ENCODE data around the gene HID1. TPM values are rescaled to one million over a fixed set of nuclear protein-coding genes. Genes with fewer than 3 reads are reported as not detected.
"Not testable (repeated sequence)": the region's sequence is repeated elsewhere in the genome, so short reads cannot be mapped to it uniquely, and the experiment has no call there.

The HID1 gene
- total RNA-seq, 1 donor from 2014 or later = 16.1 TPM

- DNase-seq (ENCODE audit: low spot score) (no peak), ATAC-seq (no peak)
- intact Hi-C loops (cut with DNase I) = no loop called here
These were observed 5.2 kb upstream of the HID1 start for GRCh38 chr17:74977802-74978201.

- ATAC-seq (no peak), DNase-seq (ENCODE audit: low spot score) (no peak)
- intact Hi-C loops (cut with DNase I) = no loop called here
These were observed 3.4 kb upstream of the HID1 start for GRCh38 chr17:74975943-74976342.

- DNase-seq (ENCODE audit: low spot score) = no peak
- ATAC-seq = no peak
- intact Hi-C loops (cut with DNase I) = no loop called here
These were observed 392 bp upstream of the HID1 start for GRCh38 chr17:74972973-74973328.

- no peak for DNase-seq (ENCODE audit: low spot score)
- peak; percentile 11 for ATAC-seq
- intact Hi-C loops (cut with DNase I) = no loop called here
These were observed 785 bp downstream of the HID1 start for GRCh38 chr17:74971842-74972106.

- intact Hi-C loops (cut with DNase I) = no loop called here
These were observed 1.3 kb downstream of the HID1 start for GRCh38 chr17:74971069-74971841.

GRCh38 chr17:74970395-74970794, 2.2 kb downstream of the HID1 start:
- no peak for ATAC-seq
- intact Hi-C loops (cut with DNase I) = no loop called here
- no peak for DNase-seq (ENCODE audit: low spot score)

More at GRCh38 chr17:74971069-74971841, 1.3 kb downstream of the HID1 start:
- DNase-seq (ENCODE audit: low spot score) (no peak), ATAC-seq (no peak)

GRCh38 chr17:74969501-74969900, 3.1 kb downstream of the HID1 start:
- not testable (repeated sequence) for ATAC-seq; DNase-seq (ENCODE audit: low spot score)
- intact Hi-C loops (cut with DNase I) = loop anchor here (10.0 kb wide), 1 partner anchor 45 kb away; the partner anchor contains the start of gene MRPL58

GRCh38 chr17:74968361-74968780, 4.2 kb downstream of the HID1 start:
- no peak for ATAC-seq
- intact Hi-C loops (cut with DNase I) = loop anchor here (10.0 kb wide), 1 partner anchor 46 kb away; the partner anchor contains the start of gene MRPL58
- no peak for DNase-seq (ENCODE audit: low spot score)

GRCh38 chr17:74964988-74965622, 7.5 kb downstream of the HID1 start:
- intact Hi-C loops (cut with DNase I) = loop anchor here (10.0 kb wide), 1 partner anchor 50 kb away; the partner anchor contains the start of gene MRPL58
- DNase-seq (ENCODE audit: low spot score) (no peak), ATAC-seq (no peak)

GRCh38 chr17:74964246-74964761, 8.3 kb downstream of the HID1 start:
- intact Hi-C loops (cut with DNase I) = loop anchor here (10.0 kb wide), 1 partner anchor 50 kb away; the partner anchor contains the start of gene MRPL58
- DNase-seq (ENCODE audit: low spot score) (no peak), ATAC-seq (no peak)

GRCh38 chr17:74963656-74964055, 8.9 kb downstream of the HID1 start:
- ATAC-seq (no peak), DNase-seq (ENCODE audit: low spot score) (no peak)
- intact Hi-C loops (cut with DNase I) = loop anchor here (10.0 kb wide), 1 partner anchor 51 kb away; the partner anchor contains the start of gene MRPL58

GRCh38 chr17:74962622-74963394, 9.8 kb downstream of the HID1 start:
- DNase-seq (ENCODE audit: low spot score) (no peak), ATAC-seq (no peak)
- intact Hi-C loops (cut with DNase I) = loop anchor here (10.0 kb wide), 1 partner anchor 52 kb away; the partner anchor contains the start of gene MRPL58

GRCh38 chr17:74961657-74962350, 10.8 kb downstream of the HID1 start:
- ATAC-seq (peak; percentile 89), DNase-seq (ENCODE audit: low spot score) (peak; percentile 95)
- intact Hi-C loops (cut with DNase I) = loop anchor here (10.0 kb wide), 1 partner anchor 53 kb away; the partner anchor contains the start of gene MRPL58

- intact Hi-C loops (cut with DNase I) = loop anchor here (10.0 kb wide), 1 partner anchor 54 kb away; the partner anchor contains the start of gene MRPL58
- DNase-seq (ENCODE audit: low spot score) (no peak), ATAC-seq (no peak)
These were observed 11.8 kb downstream of the HID1 start for GRCh38 chr17:74960570-74961342.

- no peak for ATAC-seq
- no peak for DNase-seq (ENCODE audit: low spot score)
- intact Hi-C loops (cut with DNase I) = loop anchor here (10.0 kb wide), 1 partner anchor 55 kb away; the partner anchor contains the start of gene MRPL58
These were observed 12.6 kb downstream of the HID1 start for GRCh38 chr17:74959826-74960515.

GRCh38 chr17:74957935-74958740, 14.4 kb downstream of the HID1 start:
- DNase-seq (ENCODE audit: low spot score) = peak; percentile 89
- ATAC-seq = peak; percentile 42
- intact Hi-C loops (cut with DNase I) = no loop called here
